Stimulated activated memory B cell treated with anti-CD40 and anti-IgM and Interleukin-4, amounts not matched to agents 10 μg/mL and 1 μg/mL and 100 μg/mL, for 72 hours (primary cell): ENCODE measurements around the gene PDGFD.
"Not testable (repeated sequence)": the region's sequence is repeated elsewhere in the genome, so short reads cannot be mapped to it uniquely, and the experiment has no call there.

Source experiments
- ATAC-seq: fragments of 150-1000 bp; cut with Tn5 transposase; 2 replicates; pipeline ENCODE4 v1.10.0; 2021
- H3K27ac Mint-ChIP-seq: one replicate; pipeline ENCODE4 v1.8.0; 2022; ENCODE audit warnings: mild to moderate bottlenecking, mixed read lengths
- H3K27me3 Mint-ChIP-seq: one replicate; pipeline ENCODE4 v1.8.0; 2022; ENCODE audit warnings: mixed read lengths
- H3K36me3 Mint-ChIP-seq: one replicate; pipeline ENCODE4 v1.8.0; 2022; ENCODE audit warnings: mixed read lengths
- H3K4me1 Mint-ChIP-seq: one replicate; pipeline ENCODE4 v1.8.0; 2022; ENCODE audit warnings: mixed read lengths
- H3K4me3 Mint-ChIP-seq: one replicate; pipeline ENCODE4 v1.8.0; 2022; ENCODE audit warnings: mild to moderate bottlenecking, moderate library complexity, mixed read lengths
- H3K9me3 Mint-ChIP-seq: one replicate; pipeline ENCODE4 v1.8.0; 2022; ENCODE audit warnings: mixed read lengths

Gene PDGFD

DNA sequence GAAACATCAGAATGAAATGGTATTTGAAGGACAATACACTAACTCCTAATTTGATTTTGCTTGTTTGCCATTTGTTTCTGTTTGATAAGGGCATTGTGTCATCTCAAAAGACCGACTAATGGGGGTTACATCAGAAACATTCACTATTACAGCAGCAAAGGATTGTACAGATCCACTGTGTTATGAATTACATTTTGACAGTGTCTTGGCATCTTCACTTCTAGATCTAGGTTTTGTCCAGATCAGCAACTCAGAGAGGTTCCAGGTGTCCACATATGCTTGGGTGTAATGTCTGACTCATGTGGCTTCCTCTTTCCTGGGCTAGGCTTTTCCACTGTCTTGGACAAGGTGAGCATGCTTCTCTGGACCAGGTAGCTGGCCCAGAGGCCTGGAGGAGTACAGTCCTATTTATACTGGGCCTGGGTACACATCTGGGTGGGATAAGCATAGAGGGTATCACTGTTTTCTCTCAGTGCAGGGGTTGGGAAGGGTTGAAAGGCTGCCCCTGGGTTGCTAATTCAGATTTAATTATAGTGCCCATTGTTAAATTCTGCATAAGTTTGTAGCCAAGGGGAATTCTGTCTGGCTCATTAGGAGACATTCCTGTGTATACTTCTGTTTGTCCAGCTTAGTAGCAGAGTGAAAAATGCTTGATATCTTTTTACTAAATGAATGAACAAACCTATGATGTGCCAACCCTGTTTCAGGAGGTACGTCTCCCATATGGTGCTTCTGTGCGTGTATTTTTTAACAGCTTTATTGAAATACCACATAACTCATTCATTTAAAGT lies 103.7 kb downstream of the PDGFD start:
- Mint-ChIP-seq H3K36me3 (no peaks in the 10 kb centered on the region), H3K4me1 (peaks cover 7% of the 10 kb centered on the region), H3K4me3 (no peak overlapping the region), H3K27ac (no peak overlapping the region), H3K9me3 (peaks cover 3% of the 10 kb centered on the region), H3K27me3 (no peaks in the 10 kb centered on the region)
- ATAC-seq: peak; percentile 47

DNA sequence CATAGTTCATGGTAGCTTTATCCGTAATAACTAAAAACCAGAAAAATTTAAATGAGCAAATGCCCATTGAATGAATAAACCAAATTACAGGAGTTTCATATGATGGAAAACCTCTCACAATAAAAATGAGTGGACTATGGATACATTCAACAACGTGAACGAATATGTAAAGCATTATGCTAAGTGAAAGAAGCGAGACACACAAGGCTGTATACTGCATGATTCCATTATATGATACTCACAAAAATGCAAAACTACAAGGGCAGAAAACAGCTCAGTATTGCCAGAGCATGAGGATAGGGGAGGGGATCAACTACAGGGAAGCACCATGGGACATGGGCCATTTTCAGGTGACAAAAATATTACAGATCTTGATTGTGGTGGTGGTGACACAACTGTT lies 105.3 kb downstream of the PDGFD start:
- Mint-ChIP-seq H3K4me3 (no peak overlapping the region), H3K27me3 (no peaks in the 10 kb centered on the region), H3K4me1 (no peaks in the 10 kb centered on the region), H3K27ac (no peak overlapping the region), H3K36me3 (no peaks in the 10 kb centered on the region), H3K9me3 (peaks cover 3% of the 10 kb centered on the region)
- ATAC-seq: no peak

DNA sequence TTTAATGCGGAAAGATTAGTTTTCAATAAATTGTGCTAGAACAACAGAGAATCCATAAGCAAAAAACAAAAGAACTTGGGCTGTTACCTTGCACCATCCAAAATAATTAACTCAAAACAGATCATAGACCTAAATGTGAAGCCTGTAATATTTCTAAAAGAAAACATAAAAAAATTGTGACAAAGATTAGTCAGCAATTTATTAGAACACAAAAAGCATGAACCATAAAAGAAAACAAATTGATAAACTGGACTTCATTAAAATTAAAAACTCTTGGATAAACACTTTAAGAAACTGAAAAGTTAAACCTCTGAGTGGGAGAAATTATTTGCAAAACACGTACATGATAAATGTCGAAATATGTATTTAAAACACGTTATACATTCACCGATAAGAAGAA lies 106.0 kb downstream of the PDGFD start:
- H3K36me3 Mint-ChIP-seq: no peaks in the 10 kb centered on the region
- H3K9me3 Mint-ChIP-seq: no peaks in the 10 kb centered on the region
- H3K27ac Mint-ChIP-seq: no peak overlapping the region
- ATAC-seq: no peak
- H3K27me3 Mint-ChIP-seq: no peaks in the 10 kb centered on the region
- no peak overlapping the region for H3K4me3 Mint-ChIP-seq
- no peaks in the 10 kb centered on the region for H3K4me1 Mint-ChIP-seq

DNA sequence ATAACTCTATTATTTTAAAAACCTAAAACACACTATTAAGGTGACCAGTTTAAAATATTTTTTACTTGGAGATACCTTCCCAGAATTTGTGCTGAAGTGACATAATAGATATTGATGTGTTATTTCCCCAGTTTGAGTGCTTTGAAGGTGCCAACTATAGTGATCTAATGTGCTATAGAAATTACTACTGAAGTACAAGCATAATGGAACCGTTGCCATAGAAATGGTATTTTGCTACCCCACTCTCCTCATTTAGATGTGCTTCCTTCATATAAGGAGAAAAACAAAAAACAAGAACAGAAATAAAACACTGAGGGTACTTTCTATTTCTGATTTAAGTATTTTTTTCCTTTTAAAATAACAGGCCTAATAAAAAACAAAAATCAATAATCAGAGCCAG lies 108.4 kb downstream of the PDGFD start:
- Mint-ChIP-seq H3K27me3 (no peaks in the 10 kb centered on the region), H3K36me3 (no peaks in the 10 kb centered on the region), H3K27ac (no peak overlapping the region), H3K4me1 (no peaks in the 10 kb centered on the region), H3K9me3 (no peaks in the 10 kb centered on the region), H3K4me3 (no peak overlapping the region)
- ATAC-seq: no peak

DNA sequence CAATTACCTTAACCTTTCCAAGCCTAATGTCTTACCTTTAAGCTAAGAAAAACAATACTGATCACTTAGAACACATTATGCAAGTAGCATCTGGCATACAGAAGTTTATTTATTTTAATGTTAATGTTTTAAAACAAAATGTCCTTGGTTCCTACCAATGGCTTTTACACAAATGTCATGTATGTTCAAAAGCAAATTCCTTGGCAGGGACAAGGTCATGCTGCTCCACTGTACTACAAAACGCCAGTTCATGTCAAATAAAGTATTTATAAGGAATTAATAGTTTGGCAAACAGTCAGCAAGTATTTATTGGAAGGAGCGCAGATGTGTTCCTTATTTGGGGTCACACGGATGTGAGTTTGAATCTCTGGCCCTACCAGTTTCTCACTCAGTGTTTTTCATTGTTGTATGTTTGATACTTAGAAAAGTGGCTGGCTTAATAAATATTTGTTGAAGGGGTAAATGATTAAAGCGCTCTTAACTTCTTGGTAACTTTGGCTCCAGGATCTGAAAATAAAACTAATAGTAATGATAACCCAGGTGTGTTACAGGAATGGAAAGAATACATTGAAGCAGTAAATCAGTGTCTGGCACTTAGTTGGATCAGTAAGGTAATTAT lies 108.9 kb downstream of the PDGFD start:
- Mint-ChIP-seq H3K27me3 (no peaks in the 10 kb centered on the region), H3K4me1 (no peaks in the 10 kb centered on the region), H3K36me3 (no peaks in the 10 kb centered on the region), H3K4me3 (no peak overlapping the region), H3K9me3 (no peaks in the 10 kb centered on the region), H3K27ac (no peak overlapping the region)
- no peak for ATAC-seq

DNA sequence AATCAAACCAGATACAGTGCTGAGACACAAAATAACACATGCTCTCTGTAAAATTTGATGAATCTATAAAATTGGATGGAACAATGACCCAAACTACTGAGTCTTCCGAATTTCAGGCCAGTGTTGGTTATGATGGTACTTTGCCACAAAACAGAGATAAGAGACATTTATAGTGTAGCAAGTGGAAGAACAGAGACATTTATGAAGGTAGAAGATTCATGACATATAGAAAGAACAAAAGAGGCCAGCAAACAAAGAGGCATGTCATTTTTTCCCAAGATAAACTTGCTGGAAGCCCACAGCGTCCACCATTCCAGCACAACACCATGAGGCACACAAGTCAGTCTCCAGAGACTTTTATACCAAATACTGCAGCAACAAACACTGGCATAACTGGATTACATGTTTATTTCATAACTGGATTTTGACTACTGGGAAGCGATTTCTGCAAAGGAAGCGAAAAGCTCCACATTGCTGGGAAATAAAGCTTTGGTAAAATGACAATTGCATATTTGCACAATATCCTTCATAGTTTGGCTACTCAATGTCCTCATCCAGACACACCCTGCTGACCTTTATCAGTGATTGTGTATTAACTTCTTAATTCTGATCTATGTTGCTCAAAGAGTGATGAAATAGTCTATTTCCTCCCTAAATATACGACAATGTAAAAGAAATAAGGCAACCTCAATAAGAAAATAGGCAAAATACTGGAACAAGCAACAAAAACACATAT lies 110.0 kb downstream of the PDGFD start:
- H3K4me3 Mint-ChIP-seq: no peak overlapping the region
- no peaks in the 10 kb centered on the region for H3K9me3 Mint-ChIP-seq
- no peak overlapping the region for H3K27ac Mint-ChIP-seq
- no peaks in the 10 kb centered on the region for H3K27me3 Mint-ChIP-seq
- ATAC-seq: no peak
- no peaks in the 10 kb centered on the region for H3K36me3 Mint-ChIP-seq
- H3K4me1 Mint-ChIP-seq: no peaks in the 10 kb centered on the region

DNA sequence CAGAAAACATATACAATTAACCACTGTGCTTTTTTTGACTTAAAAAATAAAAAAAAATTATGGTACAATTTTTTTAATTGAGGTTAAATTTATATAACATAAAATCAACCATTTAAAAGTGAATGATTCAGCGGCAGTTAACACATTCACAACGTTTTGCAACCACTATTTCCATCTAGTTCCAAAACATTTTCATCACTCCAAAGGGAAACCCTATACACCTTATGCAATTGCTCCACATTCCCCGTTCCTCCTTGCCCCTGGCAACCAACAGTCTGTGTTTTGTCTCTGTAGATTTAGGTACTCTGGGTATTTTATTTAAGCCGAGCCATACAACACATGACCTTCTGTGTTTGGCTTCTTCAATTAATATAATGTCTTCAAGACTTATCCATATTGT lies 112.2 kb downstream of the PDGFD start:
- ATAC-seq: no peak
- H3K36me3 Mint-ChIP-seq: no peaks in the 10 kb centered on the region
- no peak overlapping the region for H3K4me3 Mint-ChIP-seq

DNA sequence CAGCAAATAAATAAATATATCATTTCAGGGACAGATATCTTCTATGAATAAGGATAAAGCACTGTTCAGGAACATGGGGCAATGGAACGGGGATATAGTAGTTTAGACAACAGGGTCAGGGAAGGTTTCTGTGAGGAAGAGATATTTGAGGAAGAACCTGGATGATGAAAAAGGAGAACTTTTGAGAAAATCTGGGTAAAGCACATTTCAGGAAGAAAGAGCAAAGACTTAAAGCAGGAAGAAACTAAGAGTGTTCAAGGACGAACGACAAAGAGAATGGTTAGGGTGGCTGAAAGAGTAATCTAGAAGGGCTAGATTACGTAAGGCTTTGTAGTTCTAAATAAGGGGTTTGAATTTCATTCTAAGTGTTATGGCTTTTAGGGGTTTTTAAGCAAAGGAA lies 114.8 kb downstream of the PDGFD start:
- Mint-ChIP-seq H3K4me3 (no peak overlapping the region), H3K36me3 (no peaks in the 10 kb centered on the region), H3K9me3 (no peaks in the 10 kb centered on the region), H3K4me1 (no peaks in the 10 kb centered on the region), H3K27me3 (no peaks in the 10 kb centered on the region), H3K27ac (no peak overlapping the region)
- no peak for ATAC-seq

More for the DNA sequence above, 112.2 kb downstream of the PDGFD start:
- H3K9me3 Mint-ChIP-seq: no peaks in the 10 kb centered on the region
- no peak overlapping the region for H3K27ac Mint-ChIP-seq
- H3K4me1 Mint-ChIP-seq: no peaks in the 10 kb centered on the region
- H3K27me3 Mint-ChIP-seq: no peaks in the 10 kb centered on the region

DNA sequence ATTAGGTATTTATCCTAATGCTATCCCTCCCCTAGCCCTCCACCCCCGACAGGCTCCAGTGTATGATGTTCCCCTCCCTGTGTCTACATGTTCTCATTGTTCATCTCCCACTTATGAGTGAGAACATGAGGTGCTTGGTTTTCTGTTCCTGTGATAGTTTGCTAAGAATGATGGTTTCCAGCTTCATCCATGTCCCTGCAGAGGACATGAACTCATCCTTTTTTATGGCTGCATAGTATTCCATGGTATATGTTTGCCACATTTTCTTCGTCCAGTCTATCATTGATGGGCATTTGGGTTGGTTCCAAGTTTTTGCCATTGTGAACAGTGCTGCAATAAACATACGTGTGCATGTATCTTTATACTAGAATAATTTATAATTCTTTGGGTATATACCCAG lies 117.1 kb downstream of the PDGFD start:
- not testable (repeated sequence) for H3K27ac Mint-ChIP-seq, H3K36me3 Mint-ChIP-seq, H3K4me3 Mint-ChIP-seq, H3K4me1 Mint-ChIP-seq, ATAC-seq, H3K27me3 Mint-ChIP-seq, H3K9me3 Mint-ChIP-seq

DNA sequence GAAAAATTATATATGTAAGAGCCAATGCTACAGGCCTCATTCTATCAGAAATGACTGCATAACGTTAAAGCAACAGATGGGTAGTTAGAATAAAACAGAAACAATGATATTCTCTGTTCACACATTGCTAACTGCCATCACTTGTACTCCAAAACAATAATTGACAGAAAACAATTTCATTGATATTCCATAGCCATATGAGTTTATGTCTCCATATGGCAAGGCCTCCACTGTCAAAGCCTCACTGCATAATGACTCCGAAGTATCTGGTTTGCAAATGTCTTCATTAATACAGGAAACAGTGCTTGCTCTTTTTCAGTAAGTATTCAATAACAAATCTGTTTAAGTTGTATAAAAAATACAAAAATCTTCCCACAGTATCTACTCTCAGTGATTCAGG lies 117.6 kb downstream of the PDGFD start:
- H3K4me1 Mint-ChIP-seq: no peaks in the 10 kb centered on the region
- H3K27me3 Mint-ChIP-seq: no peaks in the 10 kb centered on the region
- no peak overlapping the region for H3K27ac Mint-ChIP-seq
- H3K9me3 Mint-ChIP-seq: no peaks in the 10 kb centered on the region
- H3K36me3 Mint-ChIP-seq: no peaks in the 10 kb centered on the region
- ATAC-seq: no peak
- no peak overlapping the region for H3K4me3 Mint-ChIP-seq

DNA sequence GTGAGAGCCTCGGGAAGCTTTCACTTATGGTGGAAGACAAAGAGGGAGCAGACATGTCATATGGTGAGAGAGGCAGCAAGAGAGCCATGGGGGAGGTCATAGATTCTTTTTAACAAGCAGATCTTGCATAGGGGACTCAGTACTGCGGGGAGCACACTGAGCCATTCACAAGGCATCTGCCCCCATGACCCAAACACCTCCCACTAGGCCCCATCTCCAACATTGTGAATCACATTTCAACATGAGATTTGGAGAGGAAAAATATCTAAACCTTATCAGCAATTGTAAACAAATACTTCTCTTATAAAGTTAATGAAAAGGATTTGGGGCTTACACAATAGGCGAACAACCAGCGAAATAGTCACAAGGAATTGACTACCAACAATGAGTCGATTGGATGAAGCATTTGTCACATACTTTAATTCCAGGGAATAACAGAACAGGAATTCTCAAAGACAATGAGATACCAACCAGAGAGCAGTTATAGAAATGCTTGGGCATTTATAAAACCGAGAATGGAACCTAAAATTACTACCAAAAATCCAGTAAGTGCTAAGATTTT lies 120.2 kb downstream of the PDGFD start:
- no peak for ATAC-seq

DNA sequence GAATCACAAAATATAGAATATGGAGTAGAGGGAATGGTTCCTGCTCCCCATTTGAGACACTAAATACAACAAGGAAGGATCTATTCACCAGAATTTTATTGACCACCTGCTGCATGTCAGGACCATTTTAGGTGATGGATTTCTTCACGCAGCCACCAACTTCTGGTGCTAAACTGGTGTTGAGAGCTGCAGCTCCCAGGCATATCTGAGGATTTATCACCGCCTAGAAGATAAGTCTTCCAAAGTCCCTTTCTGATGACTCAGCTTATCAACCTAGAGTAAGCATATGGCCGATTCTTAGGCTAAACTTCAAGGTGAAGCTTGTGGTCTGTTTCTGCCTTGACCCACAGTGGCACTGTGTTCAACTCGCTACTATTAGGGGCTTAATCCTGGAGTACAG lies 120.8 kb downstream of the PDGFD start:
- Mint-ChIP-seq H3K27ac (no peak overlapping the region), H3K36me3 (no peaks in the 10 kb centered on the region), H3K9me3 (no peaks in the 10 kb centered on the region), H3K27me3 (no peaks in the 10 kb centered on the region), H3K4me3 (no peak overlapping the region), H3K4me1 (no peaks in the 10 kb centered on the region)
- no peak for ATAC-seq

More for the DNA sequence above, 120.2 kb downstream of the PDGFD start:
- no peaks in the 10 kb centered on the region for H3K27me3 Mint-ChIP-seq
- H3K9me3 Mint-ChIP-seq: no peaks in the 10 kb centered on the region
- no peak overlapping the region for H3K27ac Mint-ChIP-seq
- no peaks in the 10 kb centered on the region for H3K4me1 Mint-ChIP-seq
- H3K36me3 Mint-ChIP-seq: no peaks in the 10 kb centered on the region
- H3K4me3 Mint-ChIP-seq: no peak overlapping the region

DNA sequence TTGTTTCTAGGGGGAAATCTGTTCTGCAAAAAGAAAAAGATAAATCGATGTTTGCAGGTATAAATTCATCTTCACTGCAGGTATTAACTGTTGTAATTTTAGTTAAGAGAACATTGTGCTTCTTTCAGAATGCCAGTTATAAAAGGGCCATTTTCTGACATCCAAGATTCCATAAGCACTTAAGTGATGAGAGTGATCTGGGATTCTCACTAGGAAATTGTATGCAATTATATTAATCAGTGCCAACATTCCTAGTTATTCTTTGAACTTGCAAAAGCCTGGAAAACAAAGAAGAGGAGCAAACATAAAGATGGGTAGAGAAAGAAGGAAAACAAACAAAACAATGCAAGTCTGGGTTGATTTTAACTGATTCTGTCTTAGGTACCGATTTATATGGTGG lies 122.2 kb downstream of the PDGFD start:
- Mint-ChIP-seq H3K4me1 (no peaks in the 10 kb centered on the region), H3K4me3 (no peak overlapping the region), H3K27ac (no peak overlapping the region), H3K36me3 (no peaks in the 10 kb centered on the region), H3K9me3 (no peaks in the 10 kb centered on the region), H3K27me3 (no peaks in the 10 kb centered on the region)
- no peak for ATAC-seq

DNA sequence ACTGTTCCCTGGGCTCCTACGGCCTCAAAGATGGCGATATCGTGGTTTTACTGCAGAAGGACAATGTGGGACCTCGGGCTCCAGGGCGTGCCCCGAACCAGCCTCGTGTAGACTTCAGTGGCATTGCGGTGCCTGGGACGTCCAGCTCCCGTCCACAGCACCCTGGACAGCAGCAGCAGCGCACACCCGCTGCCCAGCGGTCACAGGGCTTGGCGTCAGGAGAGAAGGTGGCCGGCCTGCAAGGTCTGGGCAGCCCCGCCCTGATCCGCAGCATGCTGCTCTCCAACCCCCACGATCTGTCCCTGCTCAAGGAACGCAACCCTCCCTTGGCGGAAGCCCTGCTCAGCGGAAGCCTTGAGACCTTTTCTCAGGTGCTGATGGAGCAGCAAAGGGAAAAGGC lies 127.0 kb downstream of the PDGFD start:
- Mint-ChIP-seq H3K27ac (no peak overlapping the region), H3K4me1 (no peaks in the 10 kb centered on the region), H3K4me3 (no peak overlapping the region), H3K27me3 (no peaks in the 10 kb centered on the region), H3K36me3 (no peaks in the 10 kb centered on the region), H3K9me3 (no peaks in the 10 kb centered on the region)
- ATAC-seq: no peak

DNA sequence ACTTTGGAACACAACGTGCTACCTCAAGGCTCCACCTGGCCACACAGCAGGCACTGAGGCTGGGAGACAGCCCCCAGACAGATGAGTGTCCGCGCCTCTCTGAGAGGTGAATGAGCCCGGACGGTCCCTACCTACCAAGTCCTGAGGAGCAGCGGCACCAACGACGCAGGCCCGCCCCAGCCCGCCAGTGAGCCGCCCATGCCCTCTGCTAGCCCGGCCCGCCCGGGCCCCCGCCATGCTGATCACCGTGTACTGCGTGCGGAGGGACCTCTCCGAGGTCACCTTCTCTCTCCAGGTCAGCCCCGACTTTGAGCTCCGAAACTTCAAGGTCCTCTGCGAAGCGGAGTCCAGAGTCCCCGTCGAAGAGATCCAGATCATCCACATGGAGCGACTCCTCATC lies 127.4 kb downstream of the PDGFD start, which contains the start of gene DDI1:
Gene DDI1, plus strand, starts transcription at position 53 of the 400 bp plus-strand sequence. Its CDS starts 183 bp downstream, at position 236.
- Mint-ChIP-seq H3K27ac (no peak within 1 kb of the TSS), H3K9me3 (peaks cover 2% of the 10 kb centered on the region), H3K4me1 (no peaks in the 10 kb centered on the region), H3K27me3 (no peaks in the 10 kb centered on the region), H3K4me3 (no peak within 1 kb of the TSS), H3K36me3 (no peaks in the 10 kb centered on the region)
- peak; percentile 60 for ATAC-seq
